Stimulated activated naive CD4-positive, alpha-beta T cell (primary cell): Measurements from ENCODE around the gene PDE6A.

Experiments used
- DNase-seq, 6 experiments: peaks; one replicate each; lab custom pipeline; 2025; lab: John Stamatoyannopoulos, UW

Gene PDE6A

DNA sequence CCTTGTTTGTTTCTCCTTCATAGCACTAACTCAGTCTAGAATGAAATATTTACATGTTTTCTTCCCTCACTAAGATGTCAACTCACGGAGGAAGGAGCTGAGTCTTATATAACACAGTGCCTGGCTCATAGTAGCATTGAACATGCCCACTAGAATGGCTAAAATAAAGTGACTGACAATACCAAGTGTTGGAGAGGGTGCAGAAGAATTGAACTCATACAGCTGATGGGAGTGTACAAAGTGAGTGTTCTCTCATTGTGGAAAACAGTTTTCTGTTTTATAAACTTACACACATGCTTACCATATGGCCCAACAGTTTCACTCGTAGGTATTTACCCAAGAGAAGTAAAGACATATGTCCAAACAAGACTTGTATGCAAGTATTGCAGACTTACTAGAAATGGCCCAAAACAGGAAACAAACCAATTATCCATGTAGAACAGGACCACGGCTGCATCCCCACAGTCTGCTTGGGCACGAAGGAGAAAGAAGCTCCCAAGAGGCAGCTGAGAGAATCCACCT lies 127.0 kb downstream of the PDE6A start:
- DNase-seq = no peak

DNA sequence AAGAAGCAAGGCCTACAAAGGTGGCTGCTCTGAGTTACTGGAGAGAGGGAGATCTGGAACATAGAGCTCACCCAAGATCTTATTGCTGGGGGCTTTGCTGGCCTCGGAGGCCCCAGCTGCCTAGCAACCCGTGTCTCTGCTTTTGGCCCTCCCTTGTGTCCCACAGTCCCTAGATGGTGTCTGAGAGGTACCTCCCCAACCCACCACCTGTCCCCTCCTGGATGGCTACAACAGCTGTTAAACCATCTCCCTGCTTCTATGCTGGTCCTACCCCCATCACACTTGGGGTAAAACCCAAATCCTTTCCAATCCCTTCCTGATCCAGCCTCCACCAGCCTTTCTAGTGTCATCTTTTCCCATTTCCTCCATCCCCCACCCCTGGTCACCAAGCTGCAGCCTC lies 127.9 kb downstream of the PDE6A start:
- no peak for DNase-seq

DNA sequence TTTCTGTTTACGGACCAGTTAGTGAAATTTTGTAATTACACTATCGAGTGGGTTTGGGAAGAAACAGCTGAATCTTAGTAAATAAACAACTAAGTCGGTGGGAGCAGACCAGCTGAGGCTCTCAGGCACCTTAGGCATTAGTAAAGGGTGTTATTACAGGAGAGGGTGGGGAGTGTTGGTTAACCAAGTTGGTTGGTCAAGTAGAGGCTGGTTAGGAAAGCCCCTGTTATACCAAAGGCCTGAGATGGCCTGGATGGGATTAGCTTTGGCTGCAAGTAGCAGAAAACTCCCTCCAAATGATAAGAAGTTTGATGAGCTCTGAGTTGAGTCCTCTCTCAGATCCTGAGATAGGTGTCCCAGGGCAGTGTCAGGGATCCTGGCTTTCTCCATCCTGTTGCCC lies 133.1 kb downstream of the PDE6A start:
- DNase-seq = no peak

DNA sequence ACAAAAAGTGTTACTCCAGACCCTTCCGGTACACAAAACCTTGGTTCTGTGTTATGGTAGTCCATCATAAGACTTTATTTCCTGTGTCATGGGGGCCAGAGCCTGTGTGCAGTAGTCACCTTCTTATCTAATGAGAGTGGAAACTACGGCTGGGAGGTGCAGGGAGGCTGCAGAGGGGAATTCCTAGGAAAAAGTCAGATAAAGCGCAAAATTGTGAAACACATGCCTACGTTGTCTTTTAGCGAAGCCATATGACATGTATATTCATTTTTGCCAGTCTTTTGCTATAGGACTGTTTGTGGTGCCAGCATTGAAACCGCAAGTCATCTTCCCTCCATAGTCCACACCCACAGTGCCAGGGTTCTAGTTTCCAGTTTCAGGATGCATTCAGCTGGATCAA lies 133.7 kb downstream of the PDE6A start:
- DNase-seq = no peak

DNA sequence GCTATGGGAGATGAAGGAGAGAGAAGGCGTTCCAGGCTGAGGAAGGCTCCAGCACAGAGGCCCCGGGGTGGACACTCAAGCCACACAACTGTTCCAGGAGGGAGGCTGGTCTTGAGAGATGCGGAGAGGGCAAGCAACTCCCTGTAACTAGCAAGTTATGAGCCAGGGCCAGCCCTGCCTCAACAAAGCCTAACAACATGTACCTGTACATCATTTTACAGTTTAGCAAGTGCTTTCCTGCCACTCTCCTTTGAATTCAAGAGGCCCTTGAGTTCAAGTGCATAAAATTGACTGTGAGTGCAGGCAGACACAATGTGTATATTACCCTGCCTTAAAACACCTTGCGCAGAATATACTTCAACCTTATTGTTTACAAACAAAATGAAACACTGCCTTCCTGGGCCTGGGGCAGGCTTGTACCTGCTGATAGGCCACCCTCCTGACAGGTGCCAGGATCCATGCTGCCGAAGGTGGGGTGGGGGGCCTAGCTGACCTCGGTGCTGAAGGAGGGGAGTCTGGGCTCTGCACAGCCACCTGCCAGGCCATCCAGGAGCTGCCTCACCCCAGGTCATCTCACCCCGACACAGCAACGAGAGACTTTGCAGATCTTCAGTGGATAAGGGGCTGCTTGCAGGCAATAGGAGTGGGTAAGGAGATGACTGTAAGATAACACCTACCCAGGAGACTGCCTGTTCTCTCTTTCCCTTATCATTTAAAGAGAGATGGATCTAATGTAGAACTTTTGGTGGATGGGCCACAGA lies 134.5 kb downstream of the PDE6A start:
- DNase-seq = no peak

DNA sequence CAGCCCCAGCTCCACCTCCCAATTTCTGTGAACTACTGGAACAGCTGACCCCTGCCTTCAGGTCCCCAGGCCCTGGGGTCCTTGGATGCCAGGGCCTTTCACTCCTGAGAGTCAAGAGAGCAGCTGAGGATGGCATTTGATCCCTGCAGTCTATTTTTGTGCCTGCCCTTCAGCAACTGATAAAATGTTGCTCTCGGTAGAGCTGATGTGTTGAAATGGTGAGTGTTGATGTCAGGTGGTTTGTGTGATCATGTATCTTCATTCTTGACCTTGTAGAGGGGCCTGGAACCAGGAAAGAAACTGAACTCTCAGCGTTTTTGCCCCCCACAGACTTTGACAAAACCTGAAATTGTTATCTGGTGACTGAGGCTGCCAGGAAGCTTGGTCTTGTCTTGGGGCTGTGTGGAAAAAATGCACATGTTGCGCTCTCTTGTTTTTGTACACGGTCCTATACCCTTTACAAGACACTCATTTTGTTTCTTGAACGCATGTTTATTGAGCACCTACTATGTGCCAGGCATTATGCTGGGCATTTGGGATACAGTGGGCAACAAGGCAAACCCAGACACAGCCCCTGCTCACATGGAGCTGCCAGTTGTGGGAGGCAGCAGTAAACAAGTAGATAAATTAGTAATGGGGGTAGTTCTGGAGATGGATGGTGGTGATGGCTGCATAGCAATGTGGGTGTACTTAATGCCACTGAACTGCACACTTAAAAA lies 136.2 kb downstream of the PDE6A start:
- no peak for DNase-seq
